ENCODE measurements around the gene DCP2.

DNA sequence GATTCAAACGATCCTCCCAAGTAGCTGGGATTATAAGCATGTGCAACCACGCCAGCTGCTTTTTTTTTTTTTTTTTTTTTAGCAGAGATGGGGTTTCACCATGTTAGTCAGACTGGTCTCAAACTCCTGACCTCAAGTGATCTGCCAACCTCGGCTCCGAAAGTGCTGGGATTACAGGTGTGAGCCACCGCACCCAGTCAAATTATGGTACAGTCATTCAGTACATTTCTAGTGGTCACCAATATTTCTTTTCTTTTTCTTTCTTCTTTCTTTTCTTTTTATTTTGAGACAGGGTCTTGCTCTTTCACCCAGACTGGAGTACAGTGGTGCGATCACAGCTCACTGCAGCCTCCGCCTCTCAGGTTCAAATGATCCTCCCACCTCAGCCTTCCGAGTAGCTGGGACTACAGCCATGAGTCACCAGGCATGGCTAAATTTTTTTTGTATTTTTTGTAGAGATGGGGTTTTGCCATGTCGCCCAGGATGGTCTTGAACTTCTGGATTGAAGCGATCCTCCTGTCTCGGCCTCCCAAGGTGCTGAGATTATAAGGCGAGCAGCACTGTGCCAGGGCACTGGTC lies 25.4 kb upstream of the DCP2 start:
- TF ChIP-seq, protein P1, sequence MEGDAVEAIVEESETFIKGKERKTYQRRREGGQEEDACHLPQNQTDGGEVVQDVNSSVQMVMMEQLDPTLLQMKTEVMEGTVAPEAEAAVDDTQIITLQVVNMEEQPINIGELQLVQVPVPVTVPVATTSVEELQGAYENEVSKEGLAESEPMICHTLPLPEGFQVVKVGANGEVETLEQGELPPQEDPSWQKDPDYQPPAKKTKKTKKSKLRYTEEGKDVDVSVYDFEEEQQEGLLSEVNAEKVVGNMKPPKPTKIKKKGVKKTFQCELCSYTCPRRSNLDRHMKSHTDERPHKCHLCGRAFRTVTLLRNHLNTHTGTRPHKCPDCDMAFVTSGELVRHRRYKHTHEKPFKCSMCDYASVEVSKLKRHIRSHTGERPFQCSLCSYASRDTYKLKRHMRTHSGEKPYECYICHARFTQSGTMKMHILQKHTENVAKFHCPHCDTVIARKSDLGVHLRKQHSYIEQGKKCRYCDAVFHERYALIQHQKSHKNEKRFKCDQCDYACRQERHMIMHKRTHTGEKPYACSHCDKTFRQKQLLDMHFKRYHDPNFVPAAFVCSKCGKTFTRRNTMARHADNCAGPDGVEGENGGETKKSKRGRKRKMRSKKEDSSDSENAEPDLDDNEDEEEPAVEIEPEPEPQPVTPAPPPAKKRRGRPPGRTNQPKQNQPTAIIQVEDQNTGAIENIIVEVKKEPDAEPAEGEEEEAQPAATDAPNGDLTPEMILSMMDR (conservative IDR thresholded peaks at IDR 0.05 in 1 of 2, IDR thresholded peaks at IDR 0.05 in 1 of 2; ENCODE audit: low read depth in 1 of 2, low read length in 2 of 2), result no peak
- TF ChIP-seq EZH2 (IDR thresholded peaks at IDR 0.05; ENCODE audit: low read length, missing control alignments), result no peak

All from fibroblast of lung (primary cell).